Measurements from ENCODE around the gene SIRPA. TPM values are rescaled to one million over a fixed set of nuclear protein-coding genes. Genes with fewer than 3 reads are reported as not detected.
"Not testable (repeated sequence)": the region's sequence is repeated elsewhere in the genome, so short reads cannot be mapped to it uniquely, and the experiment has no call there.

SIRPA gene
- total and polyA plus RNA-seq, 4 donors: 16.6 to 123 (median 52.6) TPM

DNA sequence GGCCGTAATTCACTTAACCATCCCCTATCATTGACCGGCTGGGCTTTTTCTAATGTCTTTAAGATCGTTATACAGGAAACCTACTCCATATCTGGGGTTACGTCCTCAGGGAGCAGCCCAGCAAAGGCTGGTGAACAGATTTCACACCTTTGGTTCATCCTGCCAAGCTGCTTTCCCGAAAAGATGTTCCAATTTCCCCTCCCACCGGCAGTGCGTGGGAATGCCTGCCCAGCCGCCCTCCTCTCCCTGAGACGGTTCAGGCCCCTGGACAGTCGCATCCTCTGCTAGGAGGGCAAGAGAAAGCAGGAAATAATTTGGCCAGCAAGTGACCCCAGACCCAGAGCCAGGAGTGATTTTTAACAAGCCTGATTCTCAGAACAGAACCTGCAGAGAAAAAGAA is 16.3 kb downstream of the SIRPA start:
- DNase-seq (no peak), ATAC-seq (ENCODE audit: insufficient read depth, low FRiP score) (no peak)
- no peak overlapping the region for H3K9ac ChIP-seq (ENCODE audit: insufficient read depth in 1 of 2, low read length in 2 of 2)
- WGBS, 2 donors: 90 to 96% methylated on average over 10 of the region's 10 CpGs
- H3K27ac ChIP-seq (ENCODE audit: low read depth in 1 of 2, low read length in 1 of 2): no peak overlapping the region
- H3K4me1 ChIP-seq (ENCODE audit: control insufficient read depth in 5 of 5, insufficient read depth in 5 of 5, low read length in 5 of 5): peaks cover 0 to 9% (median 0%) of the 10 kb centered on the region in 5 donors
- peaks cover 0 to 2% (median 0%) of the 10 kb centered on the region in 4 donors for H3K9me3 ChIP-seq (ENCODE audit: control insufficient read depth in 4 of 4, insufficient read depth in 3 of 4, low read length in 3 of 4)
- H3K36me3 ChIP-seq (ENCODE audit: control insufficient read depth in 4 of 4, insufficient read depth in 4 of 4, low read length in 4 of 4): peaks cover 0 to 14% (median 2%) of the 10 kb centered on the region in 4 donors
- H3K4me3 ChIP-seq: no peak overlapping the region
- H3K27me3 ChIP-seq (ENCODE audit: control insufficient read depth in 3 of 3, insufficient read depth in 3 of 3, low read length in 2 of 3): peaks cover 0 to 4% (median 0%) of the 10 kb centered on the region in 3 donors
- TF ChIP-seq, protein P1, sequence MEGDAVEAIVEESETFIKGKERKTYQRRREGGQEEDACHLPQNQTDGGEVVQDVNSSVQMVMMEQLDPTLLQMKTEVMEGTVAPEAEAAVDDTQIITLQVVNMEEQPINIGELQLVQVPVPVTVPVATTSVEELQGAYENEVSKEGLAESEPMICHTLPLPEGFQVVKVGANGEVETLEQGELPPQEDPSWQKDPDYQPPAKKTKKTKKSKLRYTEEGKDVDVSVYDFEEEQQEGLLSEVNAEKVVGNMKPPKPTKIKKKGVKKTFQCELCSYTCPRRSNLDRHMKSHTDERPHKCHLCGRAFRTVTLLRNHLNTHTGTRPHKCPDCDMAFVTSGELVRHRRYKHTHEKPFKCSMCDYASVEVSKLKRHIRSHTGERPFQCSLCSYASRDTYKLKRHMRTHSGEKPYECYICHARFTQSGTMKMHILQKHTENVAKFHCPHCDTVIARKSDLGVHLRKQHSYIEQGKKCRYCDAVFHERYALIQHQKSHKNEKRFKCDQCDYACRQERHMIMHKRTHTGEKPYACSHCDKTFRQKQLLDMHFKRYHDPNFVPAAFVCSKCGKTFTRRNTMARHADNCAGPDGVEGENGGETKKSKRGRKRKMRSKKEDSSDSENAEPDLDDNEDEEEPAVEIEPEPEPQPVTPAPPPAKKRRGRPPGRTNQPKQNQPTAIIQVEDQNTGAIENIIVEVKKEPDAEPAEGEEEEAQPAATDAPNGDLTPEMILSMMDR (IDR thresholded peaks at IDR 0.05; ENCODE audit: control extremely low read depth, extremely low read depth): no peak

DNA sequence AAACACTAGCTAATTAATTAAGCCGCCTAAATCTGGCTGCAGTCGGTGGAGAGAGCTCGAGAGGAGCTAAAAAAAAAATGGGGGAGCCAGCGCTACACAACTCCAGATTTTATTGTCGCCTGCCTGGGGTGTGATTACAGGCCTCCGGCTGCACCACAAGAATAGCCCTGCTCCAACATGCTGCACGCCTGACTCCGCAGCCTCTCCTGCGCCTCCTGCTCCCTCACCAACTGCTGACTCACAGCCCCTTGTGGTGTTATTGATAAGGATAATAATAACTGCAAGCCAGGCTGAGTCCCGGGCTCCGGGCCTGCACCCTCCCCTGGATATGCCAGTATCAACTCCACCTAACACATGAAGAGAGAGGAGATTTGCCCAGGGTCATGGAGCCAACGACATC is 16.8 kb downstream of the SIRPA start:
- Histone ChIP-seq H3K9ac (ENCODE audit: insufficient read depth in 1 of 2, low read length in 2 of 2) (no peak overlapping the region), H3K9me3 (ENCODE audit: control insufficient read depth in 4 of 4, insufficient read depth in 3 of 4, low read length in 3 of 4) (peaks cover 0 to 2% (median 0%) of the 10 kb centered on the region in 4 donors), H3K27ac (ENCODE audit: low read depth in 1 of 2, low read length in 1 of 2) (no peak overlapping the region), H3K4me3 (no peak overlapping the region), H3K36me3 (ENCODE audit: control insufficient read depth in 4 of 4, insufficient read depth in 4 of 4, low read length in 4 of 4) (peaks cover 0 to 18% (median 2%) of the 10 kb centered on the region in 4 donors), H3K27me3 (ENCODE audit: control insufficient read depth in 3 of 3, insufficient read depth in 3 of 3, low read length in 2 of 3) (peaks cover 0 to 4% (median 0%) of the 10 kb centered on the region in 3 donors), H3K4me1 (ENCODE audit: control insufficient read depth in 5 of 5, insufficient read depth in 5 of 5, low read length in 5 of 5) (peaks cover 0 to 9% (median 0%) of the 10 kb centered on the region in 5 donors)
- no peak for DNase-seq
- 84 to 89% methylated on average over 12 of the region's 12 CpGs for WGBS, 2 donors
- TF ChIP-seq, protein P1 (IDR thresholded peaks at IDR 0.05; ENCODE audit: control extremely low read depth, extremely low read depth): no peak
- no peak for ATAC-seq (ENCODE audit: insufficient read depth, low FRiP score)

DNA sequence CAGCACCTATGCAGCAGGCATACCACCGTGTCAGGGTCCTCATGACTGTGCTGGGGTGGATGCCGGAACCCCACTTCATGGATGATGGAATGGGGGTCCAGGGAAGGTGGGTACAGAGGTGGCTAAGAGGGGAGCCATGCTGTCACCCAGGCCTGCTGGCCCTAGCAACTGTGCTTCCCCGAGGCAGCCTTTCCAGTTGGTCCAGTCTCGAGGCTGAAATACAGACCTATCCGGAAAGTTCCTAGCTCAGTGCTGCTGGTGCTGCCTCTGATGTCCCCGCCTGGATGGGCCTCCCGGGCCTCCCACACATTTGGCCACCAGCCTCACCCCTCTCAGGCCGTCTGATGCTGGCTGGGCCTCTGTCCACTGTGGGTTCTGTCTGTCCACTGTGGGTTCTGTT is 17.4 kb downstream of the SIRPA start:
- Histone ChIP-seq H3K36me3 (ENCODE audit: control insufficient read depth in 4 of 4, insufficient read depth in 4 of 4, low read length in 4 of 4) (peaks cover 0 to 20% (median 3%) of the 10 kb centered on the region in 4 donors), H3K27ac (ENCODE audit: low read depth in 1 of 2, low read length in 1 of 2) (no peak overlapping the region), H3K9ac (ENCODE audit: insufficient read depth in 1 of 2, low read length in 2 of 2) (no peak overlapping the region), H3K4me3 (no peak overlapping the region), H3K27me3 (ENCODE audit: control insufficient read depth in 3 of 3, insufficient read depth in 3 of 3, low read length in 2 of 3) (peaks cover 0 to 4% (median 0%) of the 10 kb centered on the region in 3 donors), H3K4me1 (ENCODE audit: control insufficient read depth in 5 of 5, insufficient read depth in 5 of 5, low read length in 5 of 5) (peaks cover 0 to 9% (median 0%) of the 10 kb centered on the region in 5 donors), H3K9me3 (ENCODE audit: control insufficient read depth in 4 of 4, insufficient read depth in 3 of 4, low read length in 3 of 4) (peaks cover 0 to 2% (median 0%) of the 10 kb centered on the region in 4 donors)
- ATAC-seq (ENCODE audit: insufficient read depth, low FRiP score): no peak
- WGBS, 2 donors: 77 to 90% methylated on average over 8 of the region's 8 CpGs
- TF ChIP-seq, protein P1 (IDR thresholded peaks at IDR 0.05; ENCODE audit: control extremely low read depth, extremely low read depth): no peak
- no peak for DNase-seq

DNA sequence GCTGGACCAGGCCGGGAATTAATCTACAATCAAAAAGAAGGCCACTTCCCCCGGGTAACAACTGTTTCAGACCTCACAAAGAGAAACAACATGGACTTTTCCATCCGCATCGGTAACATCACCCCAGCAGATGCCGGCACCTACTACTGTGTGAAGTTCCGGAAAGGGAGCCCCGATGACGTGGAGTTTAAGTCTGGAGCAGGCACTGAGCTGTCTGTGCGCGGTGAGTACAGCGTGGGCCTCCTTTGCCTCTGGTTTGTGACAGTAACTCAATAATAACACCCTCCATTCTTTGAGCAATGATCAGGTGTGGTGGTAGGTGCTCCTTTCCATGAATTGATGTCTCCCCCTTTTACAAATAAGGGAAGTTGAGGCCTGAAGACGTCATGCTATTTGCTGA is 20.0 kb downstream of the SIRPA start:
- ATAC-seq (ENCODE audit: insufficient read depth, low FRiP score); H3K9me3 ChIP-seq (ENCODE audit: control insufficient read depth in 4 of 4, insufficient read depth in 3 of 4, low read length in 3 of 4); DNase-seq; H3K27me3 ChIP-seq (ENCODE audit: control insufficient read depth in 3 of 3, insufficient read depth in 3 of 3, low read length in 2 of 3); H3K4me3 ChIP-seq; H3K27ac ChIP-seq (ENCODE audit: low read depth in 1 of 2, low read length in 1 of 2); H3K4me1 ChIP-seq (ENCODE audit: control insufficient read depth in 5 of 5, insufficient read depth in 5 of 5, low read length in 5 of 5); H3K9ac ChIP-seq (ENCODE audit: insufficient read depth in 1 of 2, low read length in 2 of 2): not testable (repeated sequence)
- peaks cover 0 to 17% (median 4%) of the 10 kb centered on the region in 4 donors for H3K36me3 ChIP-seq (ENCODE audit: control insufficient read depth in 4 of 4, insufficient read depth in 4 of 4, low read length in 4 of 4)
- 56 to 95% methylated on average over 8 to 12 of the region's 12 CpGs for WGBS, 2 donors

Data from lung (tissue), 12 donors.